ENCODE results near the gene HSD17B3.

HSD17B3 gene

DNA sequence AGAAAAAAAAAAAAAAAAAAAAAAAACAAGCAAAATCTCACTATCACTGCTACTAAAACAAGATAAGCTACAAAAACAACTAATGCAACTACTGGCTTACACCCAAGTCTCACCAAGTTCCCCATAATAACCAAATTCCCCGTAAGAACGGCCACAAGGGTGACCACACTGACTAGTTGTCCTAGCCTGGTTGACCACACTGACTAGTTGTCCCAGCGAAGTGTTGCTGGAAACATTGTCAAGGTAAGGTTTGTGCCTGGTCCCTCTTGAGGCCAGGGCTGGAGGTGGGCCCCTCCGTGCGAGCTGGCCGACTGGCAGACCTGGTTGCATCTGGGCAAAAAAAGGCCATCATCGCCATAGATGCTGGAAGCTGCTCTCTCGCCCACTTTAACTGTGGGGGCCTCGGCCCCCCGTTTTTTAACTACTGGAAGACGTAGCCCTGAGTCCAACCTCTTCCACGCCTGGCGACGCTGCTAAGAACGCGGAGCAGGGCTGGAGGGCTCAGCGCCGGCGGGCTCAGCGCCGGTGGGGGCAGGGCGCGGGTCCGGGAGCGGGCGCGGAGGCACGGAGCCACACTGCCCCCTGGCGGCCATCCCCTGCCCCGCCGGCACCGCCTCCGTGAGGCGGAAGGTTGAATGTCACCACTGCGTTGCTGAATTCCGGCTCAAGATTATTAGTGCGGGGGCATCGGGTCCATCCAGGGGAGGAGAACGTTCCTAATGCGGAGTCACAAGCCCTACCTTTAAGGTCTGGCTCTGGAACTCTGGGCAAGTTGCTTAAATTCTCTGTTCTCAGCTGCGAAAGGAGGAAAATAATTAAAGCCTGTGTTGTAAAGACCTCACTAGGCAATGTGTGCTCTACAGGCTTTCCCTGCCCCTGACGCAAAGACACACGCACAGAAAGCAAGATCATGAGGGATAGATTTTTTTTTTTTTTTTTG, 84.0 kb downstream of the HSD17B3 start:
- peak; percentile 11 for DNase-seq (ENCODE audit: extremely low read depth, low read depth)
- TF ChIP-seq, protein P1, sequence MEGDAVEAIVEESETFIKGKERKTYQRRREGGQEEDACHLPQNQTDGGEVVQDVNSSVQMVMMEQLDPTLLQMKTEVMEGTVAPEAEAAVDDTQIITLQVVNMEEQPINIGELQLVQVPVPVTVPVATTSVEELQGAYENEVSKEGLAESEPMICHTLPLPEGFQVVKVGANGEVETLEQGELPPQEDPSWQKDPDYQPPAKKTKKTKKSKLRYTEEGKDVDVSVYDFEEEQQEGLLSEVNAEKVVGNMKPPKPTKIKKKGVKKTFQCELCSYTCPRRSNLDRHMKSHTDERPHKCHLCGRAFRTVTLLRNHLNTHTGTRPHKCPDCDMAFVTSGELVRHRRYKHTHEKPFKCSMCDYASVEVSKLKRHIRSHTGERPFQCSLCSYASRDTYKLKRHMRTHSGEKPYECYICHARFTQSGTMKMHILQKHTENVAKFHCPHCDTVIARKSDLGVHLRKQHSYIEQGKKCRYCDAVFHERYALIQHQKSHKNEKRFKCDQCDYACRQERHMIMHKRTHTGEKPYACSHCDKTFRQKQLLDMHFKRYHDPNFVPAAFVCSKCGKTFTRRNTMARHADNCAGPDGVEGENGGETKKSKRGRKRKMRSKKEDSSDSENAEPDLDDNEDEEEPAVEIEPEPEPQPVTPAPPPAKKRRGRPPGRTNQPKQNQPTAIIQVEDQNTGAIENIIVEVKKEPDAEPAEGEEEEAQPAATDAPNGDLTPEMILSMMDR (IDR thresholded peaks at IDR 0.05; ENCODE audit: low read depth, low read length), result peak; percentile 76

DNA sequence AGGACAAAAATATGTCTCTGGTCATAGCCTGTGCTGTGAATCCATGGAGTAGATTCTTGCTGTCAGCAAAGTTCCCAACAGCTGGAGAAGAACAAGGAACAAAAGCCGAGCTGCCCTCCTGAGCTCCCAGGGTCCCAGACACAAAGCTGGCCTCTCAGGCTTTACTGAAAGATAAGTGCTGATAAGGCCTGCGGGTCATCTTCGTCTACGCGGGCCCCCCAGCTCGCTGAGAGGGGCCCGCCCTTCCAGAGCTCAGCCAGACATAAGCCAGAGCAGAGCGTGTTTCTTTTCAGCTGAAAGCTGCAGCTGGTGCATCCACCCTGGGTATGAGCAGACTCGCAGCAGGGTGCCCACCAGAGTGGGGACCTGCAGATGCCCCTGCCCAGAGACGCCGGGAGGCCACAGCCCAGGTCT, 84.7 kb downstream of the HSD17B3 start:
- TF ChIP-seq, protein P1 (IDR thresholded peaks at IDR 0.05; ENCODE audit: low read depth, low read length), result no peak

DNA sequence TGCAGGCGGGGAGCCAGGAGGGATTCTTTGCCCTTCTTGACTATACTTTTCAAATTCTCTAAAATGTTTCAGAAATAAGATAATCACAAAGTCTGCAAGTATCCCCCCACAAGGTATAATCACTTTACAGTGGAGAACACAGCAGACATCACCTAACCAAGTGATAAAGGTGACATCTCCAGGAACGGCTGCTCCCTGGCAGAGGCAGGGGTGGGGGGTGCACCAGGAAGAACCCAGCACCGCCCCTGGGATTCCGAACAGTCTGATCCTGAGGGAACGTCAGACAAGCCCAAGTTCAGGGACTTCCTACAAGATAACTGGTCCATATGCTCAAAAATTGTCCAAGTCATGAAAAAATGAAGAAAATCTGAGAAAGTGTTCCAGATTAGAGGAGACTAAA, 85.4 kb downstream of the HSD17B3 start:
- TF ChIP-seq, protein P1 (IDR thresholded peaks at IDR 0.05; ENCODE audit: low read depth, low read length), result no peak
- no peak for DNase-seq (ENCODE audit: extremely low read depth, low read depth)

More for the DNA sequence above, 84.7 kb downstream of the HSD17B3 start:
- no peak for DNase-seq (ENCODE audit: extremely low read depth, low read depth)

DNA sequence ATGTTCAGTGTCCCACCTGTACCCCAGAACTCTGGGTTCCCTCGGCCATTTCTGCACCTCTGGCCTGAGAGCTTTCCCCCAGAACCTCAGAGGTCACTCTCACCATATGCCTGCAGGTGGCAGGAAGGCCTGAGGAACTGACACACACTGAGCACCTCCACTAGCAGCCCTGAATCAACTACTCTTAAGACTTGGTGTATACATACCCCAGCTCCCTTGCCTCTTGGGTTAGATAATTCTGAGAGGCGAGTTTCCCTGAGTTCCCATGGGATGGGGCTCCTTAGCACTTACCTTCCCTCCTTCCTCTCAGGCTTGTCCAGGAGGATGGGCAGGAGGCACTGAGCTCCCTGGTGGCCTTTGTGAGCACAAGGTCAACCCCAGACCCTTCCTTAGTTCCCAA, 86.1 kb downstream of the HSD17B3 start:
- TF ChIP-seq, protein P1 (IDR thresholded peaks at IDR 0.05; ENCODE audit: low read depth, low read length), result no peak
- no peak for DNase-seq (ENCODE audit: extremely low read depth, low read depth)

DNA sequence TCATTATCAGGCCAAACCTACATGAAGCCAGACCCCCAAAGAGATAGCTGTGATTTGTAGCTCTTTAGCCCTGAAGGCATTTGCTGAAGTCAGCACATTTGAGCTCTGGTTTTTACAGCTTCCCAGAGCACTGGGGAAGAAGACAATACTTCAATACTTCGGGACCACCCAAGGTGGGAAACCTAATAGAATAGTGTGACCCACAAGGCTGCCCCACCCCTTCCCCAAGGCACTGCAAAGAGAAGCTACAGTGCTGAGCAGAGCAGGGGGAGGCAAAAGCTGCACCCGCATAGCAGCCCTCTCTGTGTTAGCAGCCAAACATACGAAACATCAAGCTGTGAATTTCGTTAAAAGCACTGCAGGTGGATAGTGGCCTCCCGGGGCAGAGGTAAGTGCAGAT, 87.3 kb downstream of the HSD17B3 start:
- DNase-seq (ENCODE audit: extremely low read depth, low read depth), result no peak

DNA sequence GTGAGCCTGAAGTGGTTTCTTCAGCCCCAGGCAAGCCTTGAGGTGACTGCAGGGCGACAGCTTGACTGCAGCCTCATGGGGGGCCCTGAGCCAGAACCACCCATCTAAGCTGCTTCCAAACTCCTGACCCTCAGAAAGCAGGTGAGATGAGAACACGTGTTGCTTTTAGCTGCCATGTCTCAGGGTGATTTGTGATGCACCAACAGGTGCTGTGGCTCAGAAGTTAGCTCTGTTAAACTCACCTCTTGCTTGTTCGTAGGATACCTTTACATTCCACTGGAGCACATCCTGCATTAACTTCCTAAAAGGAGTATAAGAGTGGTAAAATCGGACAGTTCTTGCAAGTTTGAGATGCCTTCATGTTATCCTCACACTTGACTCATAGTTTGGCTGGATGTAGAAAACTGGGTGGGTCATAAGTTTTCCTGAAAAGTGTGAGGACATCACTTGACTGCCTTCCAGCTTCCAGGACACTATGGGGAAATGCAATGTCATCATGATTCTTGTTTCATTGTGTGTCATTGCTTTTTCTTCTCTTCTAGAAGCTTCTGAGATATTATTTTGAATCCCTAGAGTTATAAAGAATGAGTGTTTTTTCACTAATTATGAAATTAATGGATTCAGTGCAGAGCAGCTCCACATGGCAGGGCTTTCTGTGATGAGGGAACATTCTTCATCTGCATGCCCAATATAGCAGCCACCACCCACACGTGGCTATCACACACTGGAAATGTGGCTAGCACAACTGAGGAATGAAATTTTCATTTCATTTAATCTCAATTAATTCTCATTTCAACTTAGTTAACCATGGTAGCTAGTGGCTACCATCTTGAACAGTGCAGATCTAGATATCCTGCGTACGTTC, 92.3 kb downstream of the HSD17B3 start:
- TF ChIP-seq, protein P1 (IDR thresholded peaks at IDR 0.05; ENCODE audit: low read depth, low read length), result no peak
- peak; percentile 19 for DNase-seq (ENCODE audit: extremely low read depth, low read depth)

More for the DNA sequence above, 87.3 kb downstream of the HSD17B3 start:
- TF ChIP-seq, protein P1 (IDR thresholded peaks at IDR 0.05; ENCODE audit: low read depth, low read length), result no peak
